ENCODE measurements around the gene JMJD1C. TPM values are rescaled to one million over a fixed set of nuclear protein-coding genes. Genes with fewer than 3 reads are reported as not detected.

JMJD1C gene
- total and polyA plus RNA-seq, 10 of the 15 experiments (the other 5 are each of a cell fraction or from before 2014, with no cell fraction given) = 31.2 to 83.3 (median 49.5) TPM

DNA sequence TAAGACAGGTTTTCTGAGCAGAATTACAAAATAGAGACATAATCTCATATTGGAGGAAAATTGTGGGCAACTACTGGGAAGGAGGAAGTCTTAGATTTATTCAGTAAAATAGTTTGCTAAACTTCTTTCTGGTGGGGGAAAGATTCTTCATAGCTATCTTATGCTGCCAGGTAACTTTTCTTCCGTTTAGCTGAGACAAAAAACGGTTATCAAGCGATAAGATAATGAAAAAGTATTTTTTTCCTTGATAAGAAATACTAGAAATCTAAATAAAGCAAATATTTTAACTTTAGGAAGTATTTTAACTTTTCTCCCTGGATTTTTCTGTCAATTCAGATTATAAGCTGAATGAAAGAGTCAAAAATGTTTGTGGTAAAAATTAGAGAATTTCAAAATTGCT is 52.3 kb downstream of the JMJD1C start:
- RAD21 ChIA-PET (ENCODE audit: unreplicated experiment) = interaction anchor here (0.7 kb wide), 1 partner anchor 1446 kb away, joined by 3 read pairs; no protein-coding TSS in a partner anchor
- Histone ChIP-seq H3K27ac (ENCODE audit: control insufficient read depth, insufficient read depth) (no peak overlapping the region), H3K4me2 (ENCODE audit: control insufficient read depth, insufficient read depth) (no peak overlapping the region), H3K9ac (ENCODE audit: control insufficient read depth, insufficient read depth, low read length) (no peak overlapping the region), H3K4me1 (ENCODE audit: control insufficient read depth, insufficient read depth, low read length) (no peaks in the 10 kb centered on the region), H3K4me3 (no peak overlapping the region), H3K36me3 (ENCODE audit: control insufficient read depth in 2 of 2, insufficient read depth in 2 of 2, low read length in 1 of 2) (no peaks in the 10 kb centered on the region), H3K9me3 (replicated peaks; ENCODE audit: control insufficient read depth, insufficient read depth, low read length) (no peaks in the 10 kb centered on the region), H3K27me3 (replicated peaks in 1 of 2; ENCODE audit: control insufficient read depth in 2 of 2, insufficient read depth in 2 of 2, low read length in 1 of 2) (no peaks in the 10 kb centered on the region), H2AFZ (ENCODE audit: control insufficient read depth, low read depth, low read length) (no peak overlapping the region), H3K79me2 (ENCODE audit: control insufficient read depth, insufficient read depth, low read length) (peaks cover 17% of the 10 kb centered on the region), H4K20me1 (ENCODE audit: control insufficient read depth, insufficient read depth) (no peaks in the 10 kb centered on the region)
- 89% methylated on average over 3 of the region's 3 CpGs for WGBS (ENCODE audit: insufficient coverage, insufficient replicate concordance, low lambda C conversion rate, missing lambda C conversion rate)
- FAIRE-seq = no peak
- CTCF ChIA-PET = interaction anchor here (1.0 kb wide), 1 partner anchor 246 kb away, joined by 4 read pairs; no protein-coding TSS in a partner anchor
- no peak for ATAC-seq
- intact Hi-C loops (cut with micrococcal nuclease; ENCODE audit: unreplicated experiment) = no loop called here
- POLR2A ChIA-PET = no interaction called here
- in situ Hi-C loops (cut with MboI) = no loop called here
- BruUV-seq (replicated peaks) = no TSS peak
- SMC1A ChIA-PET (ENCODE audit: uncharacterized antibody, unreplicated experiment) = interaction anchor here (0.6 kb wide), 1 partner anchor 8 kb away, joined by 3 read pairs; no protein-coding TSS in a partner anchor
- no peak for DNase-seq (ENCODE audit: low read depth, low spot score)
- no peak for TF ChIP-seq RUNX3 (IDR thresholded peaks at IDR 0.05; ENCODE audit: low read length)
- no peak for TF ChIP-seq NFYB (IDR thresholded peaks at IDR 0.05; ENCODE audit: insufficient read depth, low read depth, low read length)

- ChIA-PET CTCF (interaction anchor here (0.7 kb wide), 1 partner anchor 52 kb away, joined by 5 read pairs; no protein-coding TSS in a partner anchor), RAD21 (ENCODE audit: unreplicated experiment) (interaction anchor here (0.7 kb wide), 1 partner anchor 1510 kb away, joined by 3 read pairs; no protein-coding TSS in a partner anchor), POLR2A (no interaction called here), SMC1A (ENCODE audit: uncharacterized antibody, unreplicated experiment) (interaction anchor here (0.7 kb wide), 2 partner anchors 161 to 238 kb away, joined by 3 read pairs; no protein-coding TSS in a partner anchor)
- in situ Hi-C loops (cut with MboI) = no loop called here
- no peak for DNase-seq (ENCODE audit: low read depth, low spot score)
- BruUV-seq (replicated peaks) = no TSS peak
- intact Hi-C loops (cut with micrococcal nuclease; ENCODE audit: unreplicated experiment) = no loop called here
- no peaks in the 10 kb centered on the region for H3K27me3 ChIP-seq (replicated peaks in 1 of 2; ENCODE audit: control insufficient read depth in 2 of 2, insufficient read depth in 2 of 2, low read length in 1 of 2)
- no peak overlapping the region for H2AFZ ChIP-seq (ENCODE audit: control insufficient read depth, low read depth, low read length)
- no peaks in the 10 kb centered on the region for H3K4me1 ChIP-seq (ENCODE audit: control insufficient read depth, insufficient read depth, low read length)
- ATAC-seq = no peak
- no peak overlapping the region for H3K4me3 ChIP-seq
- no peaks in the 10 kb centered on the region for H4K20me1 ChIP-seq (ENCODE audit: control insufficient read depth, insufficient read depth)
- no peak overlapping the region for H3K27ac ChIP-seq (ENCODE audit: control insufficient read depth, insufficient read depth)
- WGBS (ENCODE audit: insufficient coverage, insufficient replicate concordance, low lambda C conversion rate, missing lambda C conversion rate) = 100% methylated on average over 5 of the region's 5 CpGs
- H3K36me3 ChIP-seq (ENCODE audit: control insufficient read depth in 2 of 2, insufficient read depth in 2 of 2, low read length in 1 of 2) = no peaks in the 10 kb centered on the region
- H3K9ac ChIP-seq (ENCODE audit: control insufficient read depth, insufficient read depth, low read length) = no peak overlapping the region
- H3K4me2 ChIP-seq (ENCODE audit: control insufficient read depth, insufficient read depth) = no peak overlapping the region
- FAIRE-seq = no peak
- H3K9me3 ChIP-seq (replicated peaks; ENCODE audit: control insufficient read depth, insufficient read depth, low read length) = no peaks in the 10 kb centered on the region
- H3K79me2 ChIP-seq (ENCODE audit: control insufficient read depth, insufficient read depth, low read length) = peaks cover 12% of the 10 kb centered on the region
- TF ChIP-seq, protein P1, sequence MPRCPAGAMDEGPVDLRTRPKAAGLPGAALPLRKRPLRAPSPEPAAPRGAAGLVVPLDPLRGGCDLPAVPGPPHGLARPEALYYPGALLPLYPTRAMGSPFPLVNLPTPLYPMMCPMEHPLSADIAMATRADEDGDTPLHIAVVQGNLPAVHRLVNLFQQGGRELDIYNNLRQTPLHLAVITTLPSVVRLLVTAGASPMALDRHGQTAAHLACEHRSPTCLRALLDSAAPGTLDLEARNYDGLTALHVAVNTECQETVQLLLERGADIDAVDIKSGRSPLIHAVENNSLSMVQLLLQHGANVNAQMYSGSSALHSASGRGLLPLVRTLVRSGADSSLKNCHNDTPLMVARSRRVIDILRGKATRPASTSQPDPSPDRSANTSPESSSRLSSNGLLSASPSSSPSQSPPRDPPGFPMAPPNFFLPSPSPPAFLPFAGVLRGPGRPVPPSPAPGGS (IDR thresholded peaks at IDR 0.05; ENCODE audit: borderline replicate concordance, insufficient read depth, low read depth, low read length, poor library complexity, severe bottlenecking) = no peak
- no peak for TF ChIP-seq FOXK2 (IDR thresholded peaks at IDR 0.05)
- TF ChIP-seq BACH1 (IDR thresholded peaks at IDR 0.05; ENCODE audit: borderline replicate concordance) = no peak
- TF ChIP-seq IRF3 (IDR thresholded peaks at IDR 0.05) = no peak
- TF ChIP-seq MTA3 (IDR thresholded peaks at IDR 0.05; ENCODE audit: borderline replicate concordance, low read length) = no peak
- no peak for TF ChIP-seq NBN (IDR thresholded peaks at IDR 0.05)
- TF ChIP-seq SMAD5 (IDR thresholded peaks at IDR 0.05; ENCODE audit: low read depth) = no peak
- TF ChIP-seq MYC (IDR thresholded peaks at IDR 0.05; ENCODE audit: insufficient read depth, insufficient read length, insufficient replicate concordance, low read length, severe bottlenecking) = no peak
- TF ChIP-seq POU2F2 (IDR thresholded peaks at IDR 0.05; ENCODE audit: borderline replicate concordance, low read depth, low read length) = no peak
- TF ChIP-seq, protein P2, sequence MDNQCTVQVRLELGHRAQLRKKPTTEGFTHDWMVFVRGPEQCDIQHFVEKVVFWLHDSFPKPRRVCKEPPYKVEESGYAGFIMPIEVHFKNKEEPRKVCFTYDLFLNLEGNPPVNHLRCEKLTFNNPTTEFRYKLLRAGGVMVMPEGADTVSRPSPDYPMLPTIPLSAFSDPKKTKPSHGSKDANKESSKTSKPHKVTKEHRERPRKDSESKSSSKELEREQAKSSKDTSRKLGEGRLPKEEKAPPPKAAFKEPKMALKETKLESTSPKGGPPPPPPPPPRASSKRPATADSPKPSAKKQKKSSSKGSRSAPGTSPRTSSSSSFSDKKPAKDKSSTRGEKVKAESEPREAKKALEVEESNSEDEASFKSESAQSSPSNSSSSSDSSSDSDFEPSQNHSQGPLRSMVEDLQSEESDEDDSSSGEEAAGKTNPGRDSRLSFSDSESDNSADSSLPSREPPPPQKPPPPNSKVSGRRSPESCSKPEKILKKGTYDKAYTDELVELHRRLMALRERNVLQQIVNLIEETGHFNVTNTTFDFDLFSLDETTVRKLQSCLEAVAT (IDR thresholded peaks at IDR 0.05) = no peak
- no peak for TF ChIP-seq BRCA1 (IDR thresholded peaks at IDR 0.05; ENCODE audit: low read depth, low read length)
- no peak for TF ChIP-seq LARP7 (IDR thresholded peaks at IDR 0.05)
- no peak for TF ChIP-seq GABPA (IDR thresholded peaks at IDR 0.05; ENCODE audit: low read depth)
Observed at GRCh38 chr10:63412304-63412703, 53.5 kb downstream of the JMJD1C start.

All from GM12878 (cell line).